ENCODE results near the gene NEU2.

The NEU2 gene

GRCh38 chr2:233082222-233082930 lies 49.9 kb downstream of the NEU2 start:
- peak; percentile 77 for DNase-seq (ENCODE audit: low spot score)
- TF ChIP-seq, protein P1, sequence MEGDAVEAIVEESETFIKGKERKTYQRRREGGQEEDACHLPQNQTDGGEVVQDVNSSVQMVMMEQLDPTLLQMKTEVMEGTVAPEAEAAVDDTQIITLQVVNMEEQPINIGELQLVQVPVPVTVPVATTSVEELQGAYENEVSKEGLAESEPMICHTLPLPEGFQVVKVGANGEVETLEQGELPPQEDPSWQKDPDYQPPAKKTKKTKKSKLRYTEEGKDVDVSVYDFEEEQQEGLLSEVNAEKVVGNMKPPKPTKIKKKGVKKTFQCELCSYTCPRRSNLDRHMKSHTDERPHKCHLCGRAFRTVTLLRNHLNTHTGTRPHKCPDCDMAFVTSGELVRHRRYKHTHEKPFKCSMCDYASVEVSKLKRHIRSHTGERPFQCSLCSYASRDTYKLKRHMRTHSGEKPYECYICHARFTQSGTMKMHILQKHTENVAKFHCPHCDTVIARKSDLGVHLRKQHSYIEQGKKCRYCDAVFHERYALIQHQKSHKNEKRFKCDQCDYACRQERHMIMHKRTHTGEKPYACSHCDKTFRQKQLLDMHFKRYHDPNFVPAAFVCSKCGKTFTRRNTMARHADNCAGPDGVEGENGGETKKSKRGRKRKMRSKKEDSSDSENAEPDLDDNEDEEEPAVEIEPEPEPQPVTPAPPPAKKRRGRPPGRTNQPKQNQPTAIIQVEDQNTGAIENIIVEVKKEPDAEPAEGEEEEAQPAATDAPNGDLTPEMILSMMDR (IDR thresholded peaks at IDR 0.05; ENCODE audit: extremely low read depth, missing control alignments) = no peak

DNA sequence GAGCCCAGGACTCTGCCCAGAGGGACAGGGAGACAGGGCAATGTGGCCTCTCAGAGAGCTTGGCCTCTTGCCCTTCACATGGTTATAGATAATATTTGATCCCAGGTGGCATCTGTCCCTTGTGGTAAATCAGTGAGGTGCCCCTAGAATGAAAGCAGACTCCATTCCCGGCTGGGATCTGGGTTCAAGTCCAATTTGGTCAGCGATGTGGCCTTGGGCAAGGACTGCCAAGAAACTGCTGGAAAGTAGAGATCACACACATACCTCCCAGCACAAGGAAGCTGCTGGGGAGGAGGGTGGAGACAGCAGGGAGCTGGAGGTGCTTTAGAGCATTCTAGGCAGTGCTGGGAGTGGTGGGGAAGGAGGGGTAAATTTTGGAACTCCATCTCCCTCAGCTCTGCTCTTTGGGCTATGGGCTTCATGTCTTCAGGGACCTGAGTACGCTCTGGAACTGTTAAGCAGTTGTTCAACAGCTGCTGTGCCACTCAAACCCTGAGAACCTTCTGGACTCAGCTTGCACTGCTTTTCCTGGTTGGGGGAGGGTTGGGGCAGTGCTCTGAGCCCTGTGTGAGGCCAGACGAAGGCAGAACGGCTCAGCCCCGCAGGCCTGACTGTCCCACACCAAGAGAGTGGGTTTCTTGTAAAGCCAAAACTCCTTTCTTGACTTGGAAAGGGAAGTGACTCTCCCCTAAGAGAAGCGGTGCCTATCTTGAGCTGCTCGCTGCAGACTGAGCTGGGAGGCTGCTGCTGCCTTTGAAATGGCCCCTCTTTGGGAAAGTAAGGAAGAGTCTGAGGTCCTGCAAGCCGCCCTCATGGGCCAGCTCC lies 50.7 kb downstream of the NEU2 start:
- DNase-seq (ENCODE audit: low spot score) = no peak
- TF ChIP-seq, protein P1 (IDR thresholded peaks at IDR 0.05; ENCODE audit: extremely low read depth, missing control alignments) = no peak

DNA sequence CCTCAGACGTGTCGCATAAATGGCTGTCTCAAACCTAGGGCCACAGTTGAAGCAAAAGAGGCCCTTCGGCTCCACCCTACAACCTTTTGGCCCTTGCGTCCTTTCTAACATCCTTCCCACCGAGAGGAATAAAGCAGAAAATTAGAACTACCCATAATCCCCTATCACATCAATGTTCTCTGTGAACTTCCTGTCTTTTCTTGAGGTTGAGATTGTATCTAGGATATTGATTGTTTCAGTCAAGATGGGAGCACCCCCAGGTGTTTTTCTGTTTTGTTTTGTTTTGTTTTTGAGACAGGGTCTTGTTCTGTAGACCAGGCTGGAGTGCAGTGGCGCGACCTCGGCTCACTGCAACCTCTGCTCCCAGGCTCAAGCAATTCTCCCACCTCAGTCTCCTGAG lies 51.3 kb downstream of the NEU2 start:
- TF ChIP-seq, protein P1 (IDR thresholded peaks at IDR 0.05; ENCODE audit: extremely low read depth, missing control alignments) = no peak

DNA sequence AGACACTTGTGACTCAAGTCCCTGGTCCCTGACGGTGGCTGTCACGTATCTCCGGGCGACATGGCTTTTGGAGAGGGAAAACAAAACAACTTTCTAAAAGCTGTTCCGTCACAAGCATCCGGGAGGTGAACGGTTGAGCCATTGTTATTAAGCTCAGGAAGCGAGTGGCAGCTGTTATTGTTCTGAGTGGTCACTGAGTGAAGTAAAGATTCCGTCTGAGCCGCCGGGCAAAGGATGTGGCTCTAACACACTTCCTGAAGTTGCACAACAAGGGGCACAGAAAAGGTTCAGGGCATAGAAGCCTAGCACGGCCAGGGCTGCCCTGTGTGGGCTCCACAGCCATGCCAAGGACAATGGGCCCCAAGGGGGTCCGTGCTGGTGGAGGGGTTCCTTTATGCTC lies 52.0 kb downstream of the NEU2 start:
- DNase-seq (ENCODE audit: low spot score) = no peak

More for the DNA sequence above, 51.3 kb downstream of the NEU2 start:
- no peak for DNase-seq (ENCODE audit: low spot score)

More for the DNA sequence above, 52.0 kb downstream of the NEU2 start:
- TF ChIP-seq, protein P1 (IDR thresholded peaks at IDR 0.05; ENCODE audit: extremely low read depth, missing control alignments) = no peak
